Right renal pelvis (tissue), 4 donors: Measurements from ENCODE around the gene EEIG1. TPM values are rescaled to one million over a fixed set of nuclear protein-coding genes. Genes with fewer than 3 reads are reported as not detected.

Experiments
- DNase-seq, 4 donors: peaks; one replicate each; pipeline ENCODE4 v3.0.0-alpha.2; 2013; ENCODE audit warnings: low read depth in 4 of 4, low spot score in 3 of 4, missing footprints in 1 of 4
- polyA plus RNA-seq, 4 donors: library from polyadenylated mRNA; unstranded; fragments of 120-200 nt; gene quantifications; one replicate each; pipeline ENCODE4 v1.2.1, GENCODE V29; 2013; ENCODE audit not compliant: insufficient read length in 4 of 4

The EEIG1 gene
- polyA plus RNA-seq, 4 donors: 32.1 to 45.7 (median 37.3) TPM

DNA sequence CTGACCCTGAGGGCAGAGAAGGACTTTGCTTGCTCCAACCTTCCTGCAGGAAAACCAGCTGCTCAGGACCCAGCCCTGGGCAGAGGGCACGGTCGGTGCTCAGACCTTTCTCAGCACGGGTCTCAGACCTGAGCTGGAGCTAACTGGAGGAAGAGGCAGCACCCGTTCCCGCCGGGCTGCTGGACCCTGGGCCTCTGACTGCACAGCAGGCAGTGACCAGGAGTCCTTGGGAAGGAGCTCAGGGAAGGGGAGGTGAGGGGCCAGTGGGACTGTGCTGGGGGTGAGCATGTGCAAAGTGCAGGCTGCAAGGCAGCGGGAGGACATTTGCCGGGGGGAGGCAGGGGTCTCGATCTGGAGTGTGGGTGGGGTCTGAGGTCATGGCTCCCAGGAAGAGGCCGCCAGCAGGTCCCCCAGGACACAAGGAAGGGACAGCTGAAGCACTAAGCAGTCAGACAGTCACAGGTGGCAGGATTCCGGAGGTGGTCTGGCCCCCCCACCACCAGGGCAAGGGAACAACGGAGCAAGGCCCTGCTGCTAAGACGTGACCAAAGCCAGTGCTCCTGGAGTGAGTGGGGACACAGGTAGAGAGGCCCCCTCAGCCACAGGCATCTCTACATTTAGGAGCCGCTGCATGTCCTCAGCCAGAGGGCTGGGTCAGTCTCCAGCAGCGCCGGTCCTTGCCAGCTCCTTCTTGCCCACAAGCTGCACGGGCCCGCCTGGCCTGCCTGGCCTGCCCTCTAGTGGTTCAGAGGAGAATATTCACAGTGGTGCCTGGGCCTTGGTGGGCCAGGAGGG lies 38.4 kb downstream of the EEIG1 start:
- peak in 1 of 4 donors; percentile 49 for DNase-seq

DNA sequence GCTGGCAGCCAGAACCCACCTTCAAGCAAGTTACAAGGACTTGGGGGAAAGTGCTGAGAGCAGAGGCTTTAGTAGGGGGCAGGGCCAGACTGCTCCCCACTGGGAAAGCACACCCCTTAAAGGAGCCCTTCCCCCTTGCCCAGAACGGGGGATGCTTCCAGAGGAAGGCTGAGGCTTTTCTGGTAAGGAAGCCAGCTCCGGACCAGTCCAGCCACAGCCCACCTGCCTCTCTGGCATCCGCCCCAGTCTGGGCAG lies 38.9 kb downstream of the EEIG1 start:
- no peak for DNase-seq

DNA sequence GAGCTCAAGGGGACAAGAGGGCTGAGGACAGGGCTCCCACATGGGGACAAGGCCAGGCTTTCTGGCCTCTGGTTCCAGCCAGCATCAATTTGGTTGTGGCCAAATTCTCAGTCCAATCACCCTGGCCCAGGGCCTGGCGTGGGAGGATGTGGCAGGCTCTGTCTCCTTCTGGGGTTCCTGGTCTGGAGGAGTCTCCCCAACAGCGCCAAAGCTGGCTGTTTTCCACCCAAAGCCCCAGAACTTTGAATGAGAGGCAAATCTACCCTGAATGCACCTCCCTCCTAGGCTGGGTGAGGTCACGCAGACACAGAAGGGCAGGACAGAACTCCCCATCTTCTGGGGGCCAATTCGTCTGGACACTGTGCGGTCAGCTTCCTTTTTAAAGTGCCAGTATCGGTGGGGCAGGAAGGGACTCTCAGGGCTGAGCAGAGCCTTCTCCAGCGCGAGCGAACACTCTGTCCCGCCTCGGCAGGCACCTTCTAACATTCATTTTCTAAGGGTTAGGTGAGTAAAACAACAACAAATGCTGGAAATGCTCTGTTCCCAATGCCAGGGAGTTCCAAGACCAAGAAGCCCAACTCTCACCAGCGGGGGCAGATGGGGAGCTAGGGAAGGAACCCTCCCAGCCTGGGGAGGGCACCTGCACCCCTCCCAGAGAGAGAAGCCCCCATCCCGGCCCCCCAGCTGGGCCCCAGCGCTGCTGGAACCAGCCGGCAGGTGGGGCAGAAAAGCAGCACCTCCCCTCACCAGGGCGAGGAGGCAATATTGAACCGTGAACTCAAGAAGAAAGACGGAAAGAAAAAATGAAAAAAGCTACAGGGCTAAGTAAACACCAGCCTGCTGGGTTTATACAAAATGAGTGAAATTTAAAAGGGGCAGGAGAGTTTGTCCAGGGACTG lies 39.5 kb downstream of the EEIG1 start:
- no peak for DNase-seq

DNA sequence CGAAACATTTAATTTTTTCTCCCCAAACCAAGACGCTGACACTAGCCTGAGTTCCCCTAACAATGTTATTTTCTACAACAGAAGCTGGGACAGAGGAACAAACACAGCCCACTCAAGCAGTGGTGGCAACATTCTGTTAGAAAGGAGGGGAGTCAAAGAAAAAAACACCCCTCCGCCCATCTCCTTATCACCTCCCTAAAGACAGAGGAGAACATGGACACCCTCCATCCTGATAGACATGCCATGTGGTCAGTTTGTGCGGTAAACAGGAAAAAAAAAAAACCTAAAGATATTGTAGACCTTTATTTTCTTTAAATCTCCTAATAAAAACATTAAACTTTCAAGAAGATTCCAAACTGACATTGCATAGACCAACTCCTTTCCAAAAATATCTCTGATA lies 40.2 kb downstream of the EEIG1 start:
- DNase-seq: no peak

DNA sequence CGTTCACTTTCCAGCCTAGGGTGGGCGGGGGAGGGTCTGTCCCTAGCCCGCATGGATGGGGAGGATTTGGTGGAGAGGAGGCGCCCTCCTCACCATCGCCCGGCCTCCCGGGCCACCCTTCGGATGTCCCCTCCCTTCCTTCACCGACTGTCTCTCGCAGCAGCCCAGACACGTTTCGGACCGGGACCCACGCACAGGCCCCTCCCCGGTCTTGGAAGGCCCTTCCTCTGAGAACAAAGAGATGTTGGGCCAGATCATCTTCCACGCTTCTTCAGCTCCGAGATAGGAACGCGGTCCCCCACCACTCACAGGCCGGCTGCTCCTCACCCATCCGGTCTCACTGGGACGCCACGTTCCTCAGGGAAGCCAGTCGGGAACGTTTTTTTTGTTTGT lies 42.5 kb downstream of the EEIG1 start:
- DNase-seq: no peak

DNA sequence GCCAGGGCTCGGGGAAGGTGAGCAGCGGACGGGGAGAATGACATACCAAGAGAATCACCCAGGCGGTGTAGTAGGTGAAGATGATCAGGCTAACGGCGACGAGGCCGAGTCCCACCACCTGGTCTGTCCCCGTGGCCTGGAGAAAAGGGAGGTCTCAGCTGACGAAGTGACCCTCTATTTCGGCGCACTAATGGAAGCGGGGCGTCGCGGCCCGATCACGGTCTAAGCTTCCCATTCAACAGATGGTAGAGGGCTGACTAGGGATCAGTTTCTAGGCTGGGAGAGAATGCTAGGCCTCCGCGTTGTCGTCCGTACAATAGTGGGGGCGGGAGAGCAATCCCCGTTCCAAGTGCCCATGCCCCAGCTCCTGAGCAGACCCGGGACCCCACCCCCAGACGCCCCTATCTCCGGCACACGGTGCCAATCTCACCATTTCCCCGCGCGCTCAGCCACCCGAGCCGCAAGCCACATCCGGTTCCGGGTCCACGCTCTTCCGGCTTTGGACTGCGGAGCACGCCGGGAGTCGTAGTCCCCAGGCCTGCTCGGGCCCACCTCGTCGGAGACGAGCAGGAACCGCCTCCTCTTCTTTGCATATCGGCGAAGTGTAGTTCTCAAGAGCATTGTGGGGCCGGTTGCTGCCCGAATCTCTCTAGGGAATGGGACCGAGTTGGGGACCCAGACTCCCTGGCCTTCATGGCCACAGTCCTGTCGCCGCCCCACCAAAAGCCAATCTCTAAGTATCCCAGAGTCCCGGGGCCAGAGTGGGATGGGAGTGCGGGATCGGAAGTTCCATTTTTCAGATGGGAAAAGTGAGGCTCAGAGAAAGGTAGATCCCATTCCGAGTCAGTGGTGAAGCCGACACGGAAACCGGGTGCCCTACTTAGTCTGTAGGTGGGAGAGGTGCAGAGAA lies 43.1 kb downstream of the EEIG1 start, which contains the start of gene DPM2:
Gene DPM2 (minus strand): TSS at position 467 of the 910 bp plus-strand sequence. CDS start 34 bp downstream, at position 433.
- DNase-seq: peak; percentile 73 to 81 (median 77)

DNA sequence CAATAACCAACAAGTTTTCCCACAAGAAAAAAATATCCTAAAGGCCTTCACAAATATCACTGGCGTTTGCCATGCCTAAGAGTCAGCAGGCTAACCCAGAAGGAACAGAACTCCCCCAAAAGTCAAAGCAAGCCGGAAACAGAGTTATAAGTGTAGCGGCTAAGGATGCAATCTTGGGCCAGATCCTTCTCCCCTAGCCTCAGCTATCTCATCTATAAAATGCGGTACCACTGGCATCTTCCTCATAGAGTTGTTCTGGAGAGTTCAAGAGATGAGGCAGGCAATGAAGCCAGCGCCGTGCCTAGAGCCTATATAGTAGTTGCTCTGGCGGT lies 43.8 kb downstream of the EEIG1 start:
- no peak for DNase-seq

DNA sequence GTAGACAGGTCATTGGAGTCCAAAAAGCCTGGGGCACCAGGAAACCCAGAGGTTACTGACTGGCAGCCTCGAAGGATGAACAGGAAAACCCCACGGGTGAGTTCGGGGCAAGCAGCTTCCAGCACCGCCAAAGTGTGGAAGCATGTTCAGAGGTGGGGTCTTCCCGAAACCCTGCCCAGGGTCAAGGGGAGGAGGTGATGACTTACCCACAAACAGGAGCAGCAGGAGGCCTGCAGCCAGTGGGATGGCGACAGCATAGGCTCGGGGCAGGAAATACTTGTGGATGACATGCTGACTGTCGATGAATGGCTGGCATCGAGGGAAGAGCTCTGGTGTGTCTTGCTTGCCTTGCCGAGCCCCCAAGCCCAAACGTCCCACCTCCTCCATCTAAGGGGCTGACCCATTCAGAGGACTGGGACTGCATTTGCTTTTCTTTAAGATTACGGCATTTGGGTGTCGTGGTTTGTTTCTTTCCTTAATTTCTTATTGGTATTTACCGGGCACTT lies 44.4 kb downstream of the EEIG1 start:
- DNase-seq: no peak

DNA sequence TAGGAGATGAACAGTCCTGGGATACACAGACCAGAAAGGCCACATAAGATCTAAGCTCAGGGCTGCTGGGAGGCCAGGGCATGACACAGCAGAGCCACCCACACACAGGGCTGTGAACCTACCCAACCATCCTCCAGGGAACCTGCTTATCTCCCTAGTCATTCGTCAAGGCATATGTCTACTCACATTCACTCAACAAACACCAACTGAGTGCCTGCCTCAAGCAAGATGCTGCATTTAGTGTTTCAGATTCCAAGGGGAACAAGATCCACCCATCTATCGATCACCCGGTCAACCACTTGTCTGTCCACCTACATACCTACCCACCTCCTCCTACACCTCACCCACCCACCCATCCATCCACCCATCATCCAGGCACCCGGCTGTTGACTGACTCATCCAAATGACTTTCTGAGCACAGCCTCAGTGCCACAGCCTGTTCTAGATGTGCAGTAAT lies 45.0 kb downstream of the EEIG1 start:
- DNase-seq: no peak

DNA sequence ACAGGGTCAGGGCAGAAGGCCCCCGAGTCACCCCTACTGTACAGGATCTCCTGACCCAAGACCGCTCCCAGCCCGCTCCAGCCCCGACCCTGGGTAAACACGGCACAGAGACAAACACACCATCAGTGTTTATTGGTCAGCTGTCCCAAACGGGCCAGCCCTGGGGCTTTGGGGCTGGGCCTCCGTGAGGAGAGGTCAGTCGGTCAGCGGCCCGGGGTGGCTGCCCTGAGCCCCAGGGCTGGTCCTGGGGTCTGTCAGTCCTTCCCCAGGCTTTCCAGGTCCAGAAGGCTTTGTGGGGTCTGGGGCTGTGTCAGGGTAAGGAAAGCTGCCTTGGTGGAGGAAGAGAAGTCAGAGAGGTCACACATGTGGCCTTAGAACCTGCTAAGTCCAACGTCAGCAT lies 45.8 kb downstream of the EEIG1 start:
- no peak for DNase-seq

DNA sequence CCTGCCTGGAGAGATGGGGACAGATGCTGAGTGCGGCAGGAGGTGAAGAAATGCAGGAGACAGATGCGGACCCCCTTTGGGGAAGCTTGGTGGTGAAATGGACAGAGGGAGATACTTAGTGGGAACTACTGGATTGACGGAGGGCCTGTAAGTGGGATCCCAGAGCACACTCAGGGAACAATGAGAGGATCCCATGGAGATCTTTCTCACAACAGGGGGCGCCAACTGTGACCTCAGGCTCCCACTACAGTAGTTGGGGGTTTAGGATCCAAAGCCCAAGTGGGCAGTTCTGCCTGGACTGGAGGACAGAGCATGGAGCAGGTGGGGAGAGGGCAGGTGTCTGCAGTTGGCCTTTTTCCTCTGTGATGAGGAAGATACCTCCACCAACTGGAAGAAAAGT lies 46.5 kb downstream of the EEIG1 start:
- no peak for DNase-seq

DNA sequence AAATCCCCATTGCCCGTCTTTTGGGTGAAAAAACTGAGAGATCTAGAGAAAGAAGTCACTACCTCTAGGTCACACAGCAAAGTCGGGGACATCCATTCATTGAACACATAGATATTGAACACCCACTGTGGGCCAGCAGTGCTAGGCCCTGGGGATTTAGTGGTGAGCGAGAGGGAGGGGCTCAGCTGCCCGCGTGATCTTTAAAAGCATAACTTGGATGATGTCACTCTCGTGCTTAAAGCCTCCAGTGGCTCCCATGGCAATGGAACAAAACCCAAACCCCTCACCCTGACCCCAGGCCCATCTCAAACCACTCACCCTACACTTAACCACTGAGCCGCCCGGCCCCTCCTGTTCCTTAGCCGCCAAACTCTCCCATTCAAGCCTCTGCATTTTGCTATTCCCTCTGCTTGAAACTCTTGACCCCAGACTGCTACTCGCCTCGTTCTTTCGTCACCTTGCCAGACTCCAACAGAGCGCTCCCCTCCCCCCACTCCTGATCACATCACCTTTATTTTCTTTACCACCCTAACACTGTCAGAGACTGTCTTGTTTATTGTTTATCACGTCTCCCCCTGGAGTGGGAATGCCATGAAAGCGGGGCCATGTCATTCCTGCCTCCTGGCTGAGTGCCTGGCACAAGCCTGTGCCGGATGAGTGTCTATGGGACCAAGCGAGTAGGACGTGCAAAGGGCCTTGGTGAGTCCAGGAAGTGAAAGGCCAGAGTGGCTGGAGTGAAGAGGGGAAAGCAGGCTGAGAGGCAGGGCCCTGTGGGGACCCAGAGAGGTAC lies 49.5 kb downstream of the EEIG1 start:
- no peak for DNase-seq

Other genes starting within 250 kb of the EEIG1 start
- gene TOR2A, start 245.7 kb downstream of the EEIG1 start, polyA plus RNA-seq: 10 to 100 TPM; 12.4 to 19.1 (median 16.6) TPM
- 10 to 100 TPM; 15.1 to 18.6 (median 16.1) TPM for gene SH2D3C, start 202.3 kb downstream of the EEIG1 start, polyA plus RNA-seq
- 10 to 100 TPM; 64.6 to 83.1 (median 70.5) TPM for gene CDK9, start 195.0 kb downstream of the EEIG1 start, polyA plus RNA-seq
- gene FPGS, start 178.1 kb downstream of the EEIG1 start, polyA plus RNA-seq: 10 to 100 TPM; 41.5 to 46.2 (median 42.6) TPM
- gene ENG, start 126.3 kb downstream of the EEIG1 start, polyA plus RNA-seq: 10 to 100 TPM; 80.0 to 96.4 (median 94.8) TPM
- gene AK1, start 103.3 kb downstream of the EEIG1 start, polyA plus RNA-seq: 10 to 100 TPM; 40.7 to 53.8 (median 45.1) TPM
- gene ST6GALNAC6, start 81.4 kb downstream of the EEIG1 start, polyA plus RNA-seq: 10 to 100 TPM; 44.5 to 49.1 (median 46.9) TPM
- 10 to 100 TPM; 11.3 to 15.6 (median 12.6) TPM for gene ST6GALNAC4, start 63.9 kb downstream of the EEIG1 start, polyA plus RNA-seq
- gene PIP5KL1, start 50.2 kb downstream of the EEIG1 start, polyA plus RNA-seq: 1 to 10 TPM; 1.0 to 2.3 (median 2.1) TPM
- gene DPM2, start 43.1 kb downstream of the EEIG1 start, polyA plus RNA-seq: 10 to 100 TPM; 36.0 to 38.2 (median 36.9) TPM
- gene NAIF1, start 86.3 kb upstream of the EEIG1 start, polyA plus RNA-seq: 10 to 100 TPM; 11.2 to 13.0 (median 12.0) TPM
- gene SLC25A25, start 87.2 kb upstream of the EEIG1 start, polyA plus RNA-seq: 10 to 100 TPM; 13.6 to 15.0 (median 14.4) TPM
- 10 to 100 TPM; 40.7 to 66.7 (median 44.3) TPM for gene PTGES2, start 146.7 kb upstream of the EEIG1 start, polyA plus RNA-seq
- gene LCN2, start 168.5 kb upstream of the EEIG1 start, polyA plus RNA-seq: 1 to 10 TPM in 2 of 4 donors, under 1 TPM in 2; 0.43 to 1.9 (median 0.89) TPM
- 10 to 100 TPM; 42.3 to 62.6 (median 45.8) TPM for gene BBLN, start 179.3 kb upstream of the EEIG1 start, polyA plus RNA-seq
- 100 to 1,000 TPM; 112 to 126 (median 114) TPM for gene CIZ1, start 210.6 kb upstream of the EEIG1 start, polyA plus RNA-seq
- 100 to 1,000 TPM in 1 of 4 donors, 10 to 100 TPM in 3; 79.9 to 107 (median 89.6) TPM for gene DNM1, start 222.4 kb upstream of the EEIG1 start, polyA plus RNA-seq